Fibroblast of villous mesenchyme (primary cell): ENCODE measurements around the gene PCDH9. TPM values are rescaled to one million over a fixed set of nuclear protein-coding genes. Genes with fewer than 3 reads are reported as not detected.

Experiments
- DNase-seq: peaks from one replicate; pipeline ENCODE4 v3.0.0-alpha.2; 2010; ENCODE audit warnings: low read depth
- H3K4me3 ChIP-seq: 2 replicates; pipeline ENCODE4 v1.5.1; 2011; ENCODE audit warnings: low read depth, mild to moderate bottlenecking, low read length
- CTCF ChIP-seq: IDR thresholded peaks from 2 replicates; pipeline ENCODE4 v1.5.1; 2012; ENCODE audit warnings: low read depth, mild to moderate bottlenecking, low read length; ENCODE audit not compliant: insufficient read depth
- total RNA-seq: library from RNA; depleted of rRNA; stranded (reverse); fragments of >200 nt; gene quantifications from 2 replicates; pipeline ENCODE4 v1.2.3, GENCODE V29; 2012

The PCDH9 gene
- total RNA-seq, 1 donor = 9.9 TPM

- no peak for TF ChIP-seq CTCF
- H3K4me3 ChIP-seq = no peak overlapping the region
- DNase-seq = no peak
Measured at GRCh38 chr13:66859078-66859477, 371.1 kb downstream of the PCDH9 start.

- no peak for TF ChIP-seq CTCF
- H3K4me3 ChIP-seq = no peak overlapping the region
- no peak for DNase-seq
Measured at GRCh38 chr13:66858163-66858562, 372.0 kb downstream of the PCDH9 start.

- no peak overlapping the region for H3K4me3 ChIP-seq
- no peak for TF ChIP-seq CTCF
- no peak for DNase-seq
Measured at GRCh38 chr13:66855131-66855530, 375.0 kb downstream of the PCDH9 start.

- no peak for DNase-seq
- TF ChIP-seq CTCF = no peak
- no peak overlapping the region for H3K4me3 ChIP-seq
Measured at GRCh38 chr13:66853564-66853963, 376.6 kb downstream of the PCDH9 start.

- no peak overlapping the region for H3K4me3 ChIP-seq
- TF ChIP-seq CTCF = no peak
- DNase-seq = no peak
Measured at GRCh38 chr13:66849706-66850105, 380.4 kb downstream of the PCDH9 start.

- H3K4me3 ChIP-seq = no peak overlapping the region
- no peak for DNase-seq
- TF ChIP-seq CTCF = no peak
Measured at GRCh38 chr13:66847541-66847940, 382.6 kb downstream of the PCDH9 start.

- DNase-seq = no peak
- no peak for TF ChIP-seq CTCF
- no peak overlapping the region for H3K4me3 ChIP-seq
Measured at GRCh38 chr13:66845393-66845792, 384.7 kb downstream of the PCDH9 start.
